CD4-positive, alpha-beta T cell treated with Interferon gamma for 1 hour (primary cell): ENCODE results near the gene TRMU.

Experiments
- DNase-seq: peaks from one replicate; pipeline ENCODE4 v3.0.0-alpha.2; 2020

Gene TRMU

GRCh38 chr22:46337870-46338269 lies 2.4 kb downstream of the TRMU start:
- no peak for DNase-seq

GRCh38 chr22:46338636-46339035 lies 3.1 kb downstream of the TRMU start:
- no peak for DNase-seq

- DNase-seq = no peak
Observed at GRCh38 chr22:46339956-46340355, 4.4 kb downstream of the TRMU start.

- DNase-seq = no peak
Observed at GRCh38 chr22:46340676-46341075, 5.2 kb downstream of the TRMU start.

GRCh38 chr22:46346680-46347405 lies 11.3 kb downstream of the TRMU start:
- DNase-seq = no peak

GRCh38 chr22:46347646-46348045 lies 12.1 kb downstream of the TRMU start:
- DNase-seq = no peak

- DNase-seq = no peak
Observed at GRCh38 chr22:46348099-46348695, 12.7 kb downstream of the TRMU start.

- DNase-seq = no peak
Observed at GRCh38 chr22:46349238-46349637, 13.7 kb downstream of the TRMU start.

GRCh38 chr22:46349681-46350080 lies 14.2 kb downstream of the TRMU start:
- DNase-seq = no peak

GRCh38 chr22:46350121-46350520 lies 14.6 kb downstream of the TRMU start:
- no peak for DNase-seq

GRCh38 chr22:46350646-46351045 lies 15.1 kb downstream of the TRMU start:
- DNase-seq = no peak

- DNase-seq = no peak
Observed at GRCh38 chr22:46351131-46351735, 15.7 kb downstream of the TRMU start.

GRCh38 chr22:46351767-46352166 lies 16.3 kb downstream of the TRMU start:
- DNase-seq = no peak

- no peak for DNase-seq
Observed at GRCh38 chr22:46352276-46352675, 16.8 kb downstream of the TRMU start.

- DNase-seq = no peak
Observed at GRCh38 chr22:46352691-46353386, 17.3 kb downstream of the TRMU start.

- DNase-seq = no peak
Observed at GRCh38 chr22:46353483-46354105, 18.1 kb downstream of the TRMU start.

GRCh38 chr22:46354176-46354992 lies 18.9 kb downstream of the TRMU start:
- no peak for DNase-seq

- DNase-seq = no peak
Observed at GRCh38 chr22:46354993-46355305, 19.4 kb downstream of the TRMU start.

GRCh38 chr22:46355369-46355995 lies 20.0 kb downstream of the TRMU start:
- peak; percentile 41 for DNase-seq

- no peak for DNase-seq
Observed at GRCh38 chr22:46355996-46356471, 20.5 kb downstream of the TRMU start.

- DNase-seq = no peak
Observed at GRCh38 chr22:46356496-46357480, 21.3 kb downstream of the TRMU start.
